ENCODE results near the gene RIMBP2. TPM values are rescaled to one million over a fixed set of nuclear protein-coding genes. Genes with fewer than 3 reads are reported as not detected.

RIMBP2 gene
- total RNA-seq, 1 donor from 2014 or later, result 0.99 TPM

DNA sequence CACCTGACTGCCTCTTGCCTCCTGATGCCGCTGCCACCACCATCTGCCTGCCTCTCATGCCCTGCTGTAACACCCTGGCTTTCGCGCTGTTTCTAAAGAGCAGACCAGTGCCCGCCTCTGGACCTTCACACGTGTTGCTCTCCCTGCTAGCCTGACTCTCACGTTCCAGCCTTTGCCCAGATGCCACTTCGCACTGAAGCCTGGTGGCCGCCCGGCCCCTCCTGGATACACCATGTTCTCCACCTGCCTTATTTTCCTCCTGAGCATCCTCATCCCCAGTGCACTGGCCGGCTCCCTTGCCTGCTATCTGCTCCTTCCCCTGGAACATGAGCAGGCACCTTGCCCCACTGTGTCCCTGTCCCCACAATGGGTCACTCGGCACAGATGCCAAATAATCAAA is 231.9 kb downstream of the RIMBP2 start:
- no peak overlapping the region for H3K4me3 Mint-ChIP-seq
- Histone ChIP-seq H3K79me2 (ENCODE audit: low read depth) (no peaks in the 10 kb centered on the region), H3K9me3 (ENCODE audit: low read depth) (no peaks in the 10 kb centered on the region), H3K27ac (no peak overlapping the region), H4K20me1 (ENCODE audit: low read depth) (no peaks in the 10 kb centered on the region), H3K4me3 (no peak overlapping the region), H3K4me1 (peaks cover 24% of the 10 kb centered on the region), H3K4me2 (no peak overlapping the region), H3K36me3 (no peaks in the 10 kb centered on the region), H3K27me3 (no peaks in the 10 kb centered on the region), H3F3A (ENCODE audit: low read depth) (peaks cover 8% of the 10 kb centered on the region), H2AFZ (replicated peaks) (no peak overlapping the region), H3K9ac (no peak overlapping the region)
- no peak for DNase-seq (ENCODE audit: low spot score)
- H3K9me3 Mint-ChIP-seq, result peaks cover 2% of the 10 kb centered on the region
- peaks cover 32% of the 10 kb centered on the region for H3K4me1 Mint-ChIP-seq
- TF ChIP-seq, protein P1, sequence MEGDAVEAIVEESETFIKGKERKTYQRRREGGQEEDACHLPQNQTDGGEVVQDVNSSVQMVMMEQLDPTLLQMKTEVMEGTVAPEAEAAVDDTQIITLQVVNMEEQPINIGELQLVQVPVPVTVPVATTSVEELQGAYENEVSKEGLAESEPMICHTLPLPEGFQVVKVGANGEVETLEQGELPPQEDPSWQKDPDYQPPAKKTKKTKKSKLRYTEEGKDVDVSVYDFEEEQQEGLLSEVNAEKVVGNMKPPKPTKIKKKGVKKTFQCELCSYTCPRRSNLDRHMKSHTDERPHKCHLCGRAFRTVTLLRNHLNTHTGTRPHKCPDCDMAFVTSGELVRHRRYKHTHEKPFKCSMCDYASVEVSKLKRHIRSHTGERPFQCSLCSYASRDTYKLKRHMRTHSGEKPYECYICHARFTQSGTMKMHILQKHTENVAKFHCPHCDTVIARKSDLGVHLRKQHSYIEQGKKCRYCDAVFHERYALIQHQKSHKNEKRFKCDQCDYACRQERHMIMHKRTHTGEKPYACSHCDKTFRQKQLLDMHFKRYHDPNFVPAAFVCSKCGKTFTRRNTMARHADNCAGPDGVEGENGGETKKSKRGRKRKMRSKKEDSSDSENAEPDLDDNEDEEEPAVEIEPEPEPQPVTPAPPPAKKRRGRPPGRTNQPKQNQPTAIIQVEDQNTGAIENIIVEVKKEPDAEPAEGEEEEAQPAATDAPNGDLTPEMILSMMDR (IDR thresholded peaks at IDR 0.05), result no peak
- TF ChIP-seq EZH2 (IDR thresholded peaks at IDR 0.05) (no peak), EZH2phosphoT487 (IDR thresholded peaks at IDR 0.05) (no peak)
- peaks cover 5% of the 10 kb centered on the region for H3K27me3 Mint-ChIP-seq (ENCODE audit: insufficient read depth, low read depth)
- H3K36me3 Mint-ChIP-seq, result no peaks in the 10 kb centered on the region
- no peak overlapping the region for H3K27ac Mint-ChIP-seq

DNA sequence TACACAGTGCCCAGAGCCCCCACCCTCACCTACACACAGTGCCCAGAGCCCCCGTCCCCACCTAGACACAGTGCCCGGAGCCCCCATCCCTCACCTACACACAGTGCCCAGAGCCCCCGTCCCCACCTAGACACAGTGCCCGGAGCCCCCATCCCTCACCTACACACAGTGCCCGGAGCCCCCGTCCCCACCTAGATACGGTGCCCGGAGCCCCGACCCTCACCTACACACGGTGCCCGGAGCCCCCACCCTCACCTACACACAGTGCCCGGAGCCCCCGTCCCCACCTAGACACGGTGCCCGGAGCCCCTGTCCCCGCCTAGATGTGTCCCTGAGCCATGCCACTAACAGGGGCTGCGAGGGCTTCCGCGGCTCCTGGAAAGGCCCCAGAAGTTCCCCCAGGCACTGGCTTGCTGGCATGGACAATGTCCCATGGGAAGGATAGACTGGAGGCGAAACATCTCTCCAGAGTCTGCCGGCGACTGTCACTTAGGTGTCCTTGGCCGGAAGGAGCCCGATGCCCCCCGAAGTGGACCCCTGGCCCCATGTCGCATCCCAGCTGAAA is 232.4 kb downstream of the RIMBP2 start:
- Mint-ChIP-seq H3K27ac (no peak overlapping the region), H3K27me3 (ENCODE audit: insufficient read depth, low read depth) (peaks cover 5% of the 10 kb centered on the region), H3K4me1 (peaks cover 34% of the 10 kb centered on the region), H3K9me3 (peaks cover 2% of the 10 kb centered on the region), H3K36me3 (no peaks in the 10 kb centered on the region), H3K4me3 (no peak overlapping the region)
- Histone ChIP-seq H3K27ac (no peak overlapping the region), H3K36me3 (no peaks in the 10 kb centered on the region), H2AFZ (replicated peaks) (no peak overlapping the region), H3K4me3 (no peak overlapping the region), H3F3A (ENCODE audit: low read depth) (peaks cover 8% of the 10 kb centered on the region), H3K4me1 (peaks cover 24% of the 10 kb centered on the region), H3K4me2 (no peak overlapping the region), H3K9ac (no peak overlapping the region), H3K79me2 (ENCODE audit: low read depth) (no peaks in the 10 kb centered on the region), H4K20me1 (ENCODE audit: low read depth) (no peaks in the 10 kb centered on the region), H3K9me3 (ENCODE audit: low read depth) (no peaks in the 10 kb centered on the region), H3K27me3 (no peaks in the 10 kb centered on the region)
- TF ChIP-seq, protein P1 (IDR thresholded peaks at IDR 0.05), result no peak
- TF ChIP-seq EZH2phosphoT487 (IDR thresholded peaks at IDR 0.05) (no peak), EZH2 (IDR thresholded peaks at IDR 0.05) (no peak)
- DNase-seq (ENCODE audit: low spot score), result no peak

- Histone ChIP-seq H3K36me3 (no peaks in the 10 kb centered on the region), H3K9ac (no peak overlapping the region), H4K20me1 (ENCODE audit: low read depth) (no peaks in the 10 kb centered on the region), H3K4me3 (no peak overlapping the region), H3K27ac (no peak overlapping the region), H3K9me3 (ENCODE audit: low read depth) (no peaks in the 10 kb centered on the region), H3F3A (ENCODE audit: low read depth) (peaks cover 8% of the 10 kb centered on the region), H3K79me2 (ENCODE audit: low read depth) (no peaks in the 10 kb centered on the region), H3K4me2 (peak overlapping the region; percentile 38), H3K4me1 (peaks cover 24% of the 10 kb centered on the region), H3K27me3 (no peaks in the 10 kb centered on the region), H2AFZ (replicated peaks) (no peak overlapping the region)
- Mint-ChIP-seq H3K4me1 (peaks cover 40% of the 10 kb centered on the region), H3K36me3 (no peaks in the 10 kb centered on the region), H3K27ac (peak overlapping the region; percentile 78), H3K9me3 (no peaks in the 10 kb centered on the region), H3K4me3 (peak overlapping the region; percentile 62), H3K27me3 (ENCODE audit: insufficient read depth, low read depth) (peaks cover 5% of the 10 kb centered on the region)
- TF ChIP-seq, protein P1 (IDR thresholded peaks at IDR 0.05), result no peak
- TF ChIP-seq EZH2 (IDR thresholded peaks at IDR 0.05) (no peak), EZH2phosphoT487 (IDR thresholded peaks at IDR 0.05) (no peak)
- peak; percentile 82 for DNase-seq (ENCODE audit: low spot score)
These were observed 233.7 kb downstream of the RIMBP2 start for GRCh38 chr12:130482448-130482847.
